Measurements from ENCODE around the gene BEND6. TPM values are rescaled to one million over a fixed set of nuclear protein-coding genes. Genes with fewer than 3 reads are reported as not detected.

The BEND6 gene
- polyA plus RNA-seq, 1 of the 3 experiments (the other 2 are of a cell fraction) = 6.9 TPM

- H3F3A ChIP-seq (replicated peaks; ENCODE audit: insufficient read depth) = peaks cover 49% of the 10 kb centered on the region
- peaks cover 31% of the 10 kb centered on the region for H3K79me2 ChIP-seq (ENCODE audit: insufficient read depth)
- H3K4me3 ChIP-seq (ENCODE audit: low read depth in 2 of 2, low read length in 1 of 2) = no peak overlapping the region
- POLR2A ChIA-PET = no interaction called here
- H3K36me3 ChIP-seq (replicated peaks in 1 of 2; ENCODE audit: control insufficient read depth in 1 of 2, insufficient read depth in 2 of 2, low read length in 1 of 2) = peaks cover 0 to 39% of the 10 kb centered on the region in 2 experiments
- peaks cover 4% of the 10 kb centered on the region; the same call in 1 of the 2 replicates for H4K20me1 ChIP-seq (ENCODE audit: insufficient read depth)
- WGBS (ENCODE audit: low lambda C conversion rate) = 17% methylated on average over 1 of the region's 1 CpG
- H3K9me2 ChIP-seq = no peaks in the 10 kb centered on the region
- H3K9ac ChIP-seq = no peak overlapping the region
- H3K4me1 ChIP-seq (ENCODE audit: control insufficient read depth in 1 of 2, insufficient read depth in 2 of 2, low read depth in 1 of 2, low read length in 1 of 2) = no peaks in the 10 kb centered on the region; a peak in 1 of 4 replicates
- no peak for DNase-seq
- peak overlapping the region; percentile 44; the same call in 1 of the 2 replicates for H3K4me2 ChIP-seq
- peak overlapping the region; percentile 41 to 85; a peak in 3 of 4 replicates for H3K27ac ChIP-seq (ENCODE audit: low read depth in 2 of 2, low read length in 1 of 2)
- peaks cover 16% of the 10 kb centered on the region; the same call in 1 of the 2 replicates for H3K9me3 ChIP-seq
- CTCF ChIA-PET = interaction anchor here (0.7 to 3.0 kb wide), 3 partner anchors 17 to 87 kb away, joined by 3 to 15 read pairs (median 3); partner anchors contain the start of gene BEND6
- H2AFZ ChIP-seq (ENCODE audit: low read depth) = no peak overlapping the region
- no peaks in the 10 kb centered on the region for H3K27me3 ChIP-seq (ENCODE audit: insufficient read depth)
- no peak for TF ChIP-seq MXI1 (IDR thresholded peaks at IDR 0.05; ENCODE audit: low read depth, low read length)
- peak; percentile 10 to 97 for TF ChIP-seq EP300 (IDR thresholded peaks at IDR 0.05; ENCODE audit: borderline replicate concordance in 1 of 2, low read depth in 1 of 2, low read length in 1 of 2)
- TF ChIP-seq TEAD4 (IDR thresholded peaks at IDR 0.05; ENCODE audit: borderline replicate concordance, insufficient read depth) = peak; percentile 82; the same call in 1 of the 2 replicates
- TF ChIP-seq FOXJ3 (CRISPR knock-in tag; IDR thresholded peaks at IDR 0.05) = no peak
- peak; percentile 98 for TF ChIP-seq NFIC (IDR thresholded peaks at IDR 0.05; ENCODE audit: borderline replicate concordance)
- TF ChIP-seq FOXM1 (IDR thresholded peaks at IDR 0.05; ENCODE audit: low read depth) = peak; percentile 93
- no peak for TF ChIP-seq RFX5 (IDR thresholded peaks at IDR 0.05; ENCODE audit: low read length)
- no peak for TF ChIP-seq USF2 (IDR thresholded peaks at IDR 0.05; ENCODE audit: borderline replicate concordance, low read depth, low read length)
- no peak for TF ChIP-seq NRF1 (IDR thresholded peaks at IDR 0.05; ENCODE audit: low read depth, low read length)
- TF ChIP-seq SIN3A (IDR thresholded peaks at IDR 0.05; ENCODE audit: borderline replicate concordance, low read depth, low read length) = peak; percentile 87; the same call in 1 of the 2 replicates
- TF ChIP-seq CTCF (IDR thresholded peaks at IDR 0.05) = no peak
- TF ChIP-seq POLR2AphosphoS5 (IDR thresholded peaks at IDR 0.05; ENCODE audit: low read depth, low read length) = peak; percentile 86
- no peak for TF ChIP-seq RAD21 (IDR thresholded peaks at IDR 0.05; ENCODE audit: low read length)
- no peak for TF ChIP-seq SMC3 (IDR thresholded peaks at IDR 0.05; ENCODE audit: low read depth, low read length)
- no peak for TF ChIP-seq EZH2phosphoT487 (IDR thresholded peaks at IDR 0.05; ENCODE audit: borderline replicate concordance, low read depth)
- peak; percentile 66; the same call in 1 of the 2 replicates for TF ChIP-seq MEF2A (IDR thresholded peaks at IDR 0.05; ENCODE audit: borderline replicate concordance, low read depth)
- TF ChIP-seq USF1 (IDR thresholded peaks at IDR 0.05; ENCODE audit: borderline replicate concordance, low read depth) = peak; percentile 67
- peak; percentile 50; the same call in 1 of the 2 replicates for TF ChIP-seq ELF1 (IDR thresholded peaks at IDR 0.05)
- peak; percentile 98 for TF ChIP-seq MAX (IDR thresholded peaks at IDR 0.05; ENCODE audit: low read depth)
- TF ChIP-seq GATA2 (CRISPR knock-in tag; IDR thresholded peaks at IDR 0.05) = no peak
- TF ChIP-seq IRF3 (IDR thresholded peaks at IDR 0.05; ENCODE audit: low read depth, low read length) = no peak
- TF ChIP-seq PBX3 (IDR thresholded peaks at IDR 0.05) = peak; percentile 93
- no peak for TF ChIP-seq RCOR1 (IDR thresholded peaks at IDR 0.05; ENCODE audit: low read length)
- peak; percentile 99 for TF ChIP-seq JUND (IDR thresholded peaks at IDR 0.05)
- TF ChIP-seq TCF12 (IDR thresholded peaks at IDR 0.05) = peak; percentile 96
- TF ChIP-seq TAF1 (IDR thresholded peaks at IDR 0.05; ENCODE audit: borderline replicate concordance, low read depth, low read length) = 0 out of 2 replicates have a peak, but pooled peaks have one; percentile 21
- peak; percentile 86; the same call in 1 of the 2 replicates for TF ChIP-seq RXRA (IDR thresholded peaks at IDR 0.05; ENCODE audit: borderline replicate concordance, low read depth)
Measured at GRCh38 chr6:56938649-56939191, 16.2 kb upstream of the BEND6 start.
